Natural killer cell (primary cell): ENCODE results near the gene NOCT. TPM values are rescaled to one million over a fixed set of nuclear protein-coding genes. Genes with fewer than 3 reads are reported as not detected.

Source experiments
- ATAC-seq, 3 donors: fragments of 150-1000 bp in 2 of 3; fragments of 200-7000 bp in 1 of 3; cut with Tn5 transposase; 1 replicate in 1 of 3; 2 replicates in 2 of 3; pipeline ENCODE4 v1.10.0; 2021; ENCODE audit warnings: mild to moderate bottlenecking in 2 of 3, moderate library complexity in 2 of 3
- DNase-seq, 2 donors: peaks; one replicate each; pipeline versions ENCODE4 v3.0.0 to v3.0.0-alpha.2; 2013 to 2021; ENCODE audit warnings: mixed read lengths in 1 of 2
- H3K27ac ChIP-seq: one replicate; pipeline ENCODE4 v1.5.1; 2013; ENCODE audit warnings: mild to moderate bottlenecking, low read length
- H3K27me3 ChIP-seq: one replicate; pipeline ENCODE4 v1.6.1; 2013; ENCODE audit warnings: low read length; ENCODE audit not compliant: control insufficient read depth, insufficient read depth
- H3K36me3 ChIP-seq: one replicate; pipeline ENCODE4 v1.6.1; 2013; ENCODE audit warnings: low read length; ENCODE audit not compliant: control insufficient read depth, insufficient read depth
- H3K4me1 ChIP-seq: one replicate; pipeline ENCODE4 v1.6.1; 2013; ENCODE audit warnings: low read length; ENCODE audit not compliant: control insufficient read depth, insufficient read depth
- H3K4me3 ChIP-seq: one replicate; pipeline ENCODE4 v1.5.1; 2013; ENCODE audit warnings: low read length
- H3K9me3 ChIP-seq: one replicate; pipeline ENCODE4 v1.6.1; 2013; ENCODE audit warnings: low read length; ENCODE audit not compliant: control insufficient read depth, insufficient read depth
- H3K27ac Mint-ChIP-seq, 2 donors: one replicate each; pipeline ENCODE4 v1.8.0; 2022; ENCODE audit warnings: mild to moderate bottlenecking in 2 of 2, mixed read lengths in 2 of 2, moderate library complexity in 1 of 2
- H3K27me3 Mint-ChIP-seq, 2 donors: one replicate each; pipeline ENCODE4 v1.8.0; 2022; ENCODE audit warnings: low read depth in 2 of 2, mixed read lengths in 2 of 2
- H3K36me3 Mint-ChIP-seq: one replicate; pipeline ENCODE4 v1.8.0; 2022; ENCODE audit warnings: mixed read lengths
- H3K4me1 Mint-ChIP-seq, 2 donors: one replicate each; pipeline ENCODE4 v1.8.0; 2022; ENCODE audit warnings: mixed read lengths in 2 of 2
- H3K4me3 Mint-ChIP-seq: one replicate; pipeline ENCODE4 v1.8.0; 2022; ENCODE audit warnings: mild to moderate bottlenecking, moderate library complexity, mixed read lengths
- H3K9me3 Mint-ChIP-seq, 2 donors: one replicate each; pipeline ENCODE4 v1.8.0; 2022; ENCODE audit warnings: mixed read lengths in 2 of 2
- WGBS: methylation state at CpG from one replicate; pipeline ENCODE4 v1.1.7; 2013; ENCODE audit warnings: missing lambda C conversion rate; ENCODE audit not compliant: insufficient coverage; 5-methylcytosine and 5-hydroxymethylcytosine counted together
- intact Hi-C: fragments of 100-400 bp; cut with micrococcal nuclease; formaldehyde crosslinking; loops from one replicate; pipeline ENCODE4 v1.14.2; 2022
- total RNA-seq, 4 donors: library from RNA; stranded (reverse); fragments of 120-200 nt in 1 of 4; gene quantifications; one replicate each; pipeline versions ENCODE4 v1.2.3 to v1.2.4, GENCODE V29; 2013 to 2022
- TF ChIP-seq, protein P1 (sequence below): fragments of 200-600 bp; IDR thresholded peaks from one replicate; pipeline ENCODE4 v1.8.0; 2022; ENCODE audit warnings: antibody characterized with exemption

Gene NOCT
- total RNA-seq, 3 donors from 2014 or later (not counting 1 experiment from before 2014, with no cell fraction given) = 17.6 to 28.5 (median 20.9) TPM

DNA sequence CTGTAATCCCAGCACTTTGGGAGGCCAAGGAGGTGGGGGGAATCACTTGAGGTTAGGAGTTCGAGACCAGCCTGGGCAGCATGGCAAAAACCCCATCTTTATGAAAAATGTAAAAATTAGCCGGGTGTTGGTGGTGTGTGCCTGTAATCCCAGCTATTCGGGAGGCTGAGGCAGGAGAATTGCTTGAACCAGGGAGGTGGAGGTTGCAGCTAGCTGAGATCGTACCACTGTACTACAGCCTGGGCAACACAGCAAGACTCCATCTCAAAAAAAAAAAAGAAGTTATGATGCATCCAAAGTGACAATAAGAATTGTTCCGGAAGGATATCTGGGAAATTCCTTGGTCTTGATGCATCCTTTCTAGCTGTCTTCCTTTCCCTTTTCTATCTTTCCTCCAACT is 7.3 kb downstream of the NOCT start:
- DNase-seq (no peak), ATAC-seq (no peak)
- TF ChIP-seq, protein P1, sequence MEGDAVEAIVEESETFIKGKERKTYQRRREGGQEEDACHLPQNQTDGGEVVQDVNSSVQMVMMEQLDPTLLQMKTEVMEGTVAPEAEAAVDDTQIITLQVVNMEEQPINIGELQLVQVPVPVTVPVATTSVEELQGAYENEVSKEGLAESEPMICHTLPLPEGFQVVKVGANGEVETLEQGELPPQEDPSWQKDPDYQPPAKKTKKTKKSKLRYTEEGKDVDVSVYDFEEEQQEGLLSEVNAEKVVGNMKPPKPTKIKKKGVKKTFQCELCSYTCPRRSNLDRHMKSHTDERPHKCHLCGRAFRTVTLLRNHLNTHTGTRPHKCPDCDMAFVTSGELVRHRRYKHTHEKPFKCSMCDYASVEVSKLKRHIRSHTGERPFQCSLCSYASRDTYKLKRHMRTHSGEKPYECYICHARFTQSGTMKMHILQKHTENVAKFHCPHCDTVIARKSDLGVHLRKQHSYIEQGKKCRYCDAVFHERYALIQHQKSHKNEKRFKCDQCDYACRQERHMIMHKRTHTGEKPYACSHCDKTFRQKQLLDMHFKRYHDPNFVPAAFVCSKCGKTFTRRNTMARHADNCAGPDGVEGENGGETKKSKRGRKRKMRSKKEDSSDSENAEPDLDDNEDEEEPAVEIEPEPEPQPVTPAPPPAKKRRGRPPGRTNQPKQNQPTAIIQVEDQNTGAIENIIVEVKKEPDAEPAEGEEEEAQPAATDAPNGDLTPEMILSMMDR = no peak
- Mint-ChIP-seq H3K36me3 (no peaks in the 10 kb centered on the region), H3K27ac (no peak overlapping the region), H3K9me3 (no peaks in the 10 kb centered on the region), H3K4me1 (no peaks in the 10 kb centered on the region), H3K4me3 (no peak overlapping the region), H3K27me3 (no peaks in the 10 kb centered on the region)
- Histone ChIP-seq H3K4me1 (no peaks in the 10 kb centered on the region), H3K27ac (no peak overlapping the region), H3K4me3 (no peak overlapping the region), H3K9me3 (no peaks in the 10 kb centered on the region), H3K27me3 (no peaks in the 10 kb centered on the region), H3K36me3 (no peaks in the 10 kb centered on the region)
- WGBS = 98% methylated on average over 5 of the region's 5 CpGs
- intact Hi-C loops = no loop called here

DNA sequence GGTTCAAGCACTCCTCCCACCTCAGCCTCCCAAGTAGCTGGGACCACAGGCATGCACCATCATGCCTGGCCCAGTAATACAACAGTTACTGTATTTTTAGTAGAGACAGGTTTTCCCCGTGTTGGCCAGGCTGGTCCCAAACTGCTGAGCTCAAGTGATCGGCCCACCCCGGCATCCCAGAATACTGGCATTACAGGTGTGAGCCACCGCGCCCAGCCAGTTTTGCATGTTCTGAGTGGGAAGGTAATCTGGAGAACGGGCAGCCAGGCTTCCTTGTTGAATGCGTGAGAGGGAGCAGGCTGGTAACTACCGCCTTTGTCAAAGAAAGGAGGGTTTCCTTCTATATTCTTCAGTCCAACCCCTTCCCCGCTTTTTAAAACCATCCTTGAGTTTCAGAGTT is 9.1 kb downstream of the NOCT start:
- no peaks in the 10 kb centered on the region for H3K4me1 ChIP-seq
- no peaks in the 10 kb centered on the region for H3K36me3 ChIP-seq
- Mint-ChIP-seq H3K9me3 (no peaks in the 10 kb centered on the region), H3K27ac (peak overlapping the region in 1 of 2 donors; percentile 66), H3K4me3 (no peak overlapping the region), H3K36me3 (no peaks in the 10 kb centered on the region), H3K4me1 (no peaks in the 10 kb centered on the region), H3K27me3 (no peaks in the 10 kb centered on the region)
- intact Hi-C loops = no loop called here
- no peaks in the 10 kb centered on the region for H3K9me3 ChIP-seq
- TF ChIP-seq, protein P1 = no peak
- DNase-seq (no peak), ATAC-seq (no peak)
- no peak overlapping the region for H3K27ac ChIP-seq
- no peak overlapping the region for H3K4me3 ChIP-seq
- 97% methylated on average over 9 of the region's 9 CpGs for WGBS
- no peaks in the 10 kb centered on the region for H3K27me3 ChIP-seq

- Mint-ChIP-seq H3K36me3 (no peaks in the 10 kb centered on the region), H3K27ac (no peak overlapping the region), H3K9me3 (no peaks in the 10 kb centered on the region), H3K4me1 (peaks cover 3 to 6% of the 10 kb centered on the region in 2 donors), H3K27me3 (no peaks in the 10 kb centered on the region), H3K4me3 (no peak overlapping the region)
- Histone ChIP-seq H3K27me3 (no peaks in the 10 kb centered on the region), H3K4me1 (peaks cover 2% of the 10 kb centered on the region), H3K27ac (no peak overlapping the region), H3K4me3 (no peak overlapping the region), H3K36me3 (no peaks in the 10 kb centered on the region), H3K9me3 (no peaks in the 10 kb centered on the region)
- ATAC-seq = no peak
- no peak for DNase-seq
- TF ChIP-seq, protein P1 = no peak
- intact Hi-C loops = no loop called here
- 95% methylated on average over 1 of the region's 1 CpG for WGBS
Observed at GRCh38 chr4:139025841-139026240, 10.3 kb downstream of the NOCT start.

GRCh38 chr4:139027776-139028175 is 12.2 kb downstream of the NOCT start:
- intact Hi-C loops = no loop called here
- 100% methylated on average over 4 of the region's 5 CpGs for WGBS
- Histone ChIP-seq H3K9me3 (no peaks in the 10 kb centered on the region), H3K4me1 (peaks cover 5% of the 10 kb centered on the region), H3K27me3 (no peaks in the 10 kb centered on the region), H3K27ac (no peak overlapping the region), H3K36me3 (no peaks in the 10 kb centered on the region), H3K4me3 (no peak overlapping the region)
- no peaks in the 10 kb centered on the region for H3K9me3 Mint-ChIP-seq
- H3K27me3 Mint-ChIP-seq = no peaks in the 10 kb centered on the region
- H3K36me3 Mint-ChIP-seq = no peaks in the 10 kb centered on the region
- H3K27ac Mint-ChIP-seq = no peak overlapping the region
- H3K4me3 Mint-ChIP-seq = no peak overlapping the region
- no peak for ATAC-seq
- TF ChIP-seq, protein P1 = no peak
- peaks cover 5 to 8% of the 10 kb centered on the region in 2 donors for H3K4me1 Mint-ChIP-seq
- DNase-seq = no peak
